Thyroid gland (tissue), 4 donors: ENCODE measurements around the gene GNAI2.

Experiments
- POLR2A ChIP-seq, 2 donors: fragments of 450-650 bp; IDR thresholded peaks; one replicate each; pipeline ENCODE4 v1.6.1; 2017; ENCODE audit warnings: antibody characterized with exemption in 2 of 2, mild to moderate bottlenecking in 2 of 2, moderate library complexity in 1 of 2
- TF ChIP-seq, protein P1 (sequence below), 6 experiments: fragments of 200-600 bp in 3 of 6; fragments of 450-650 bp in 3 of 6; sonication (generic) in 3 of 6; IDR thresholded peaks; one replicate each; pipeline ENCODE4 v1.5.1; 2016 to 2019; ENCODE audit warnings: antibody characterized with exemption in 6 of 6, mild to moderate bottlenecking in 2 of 6, inconsistent platforms in 1 of 6, moderate library complexity in 1 of 6

DNA sequence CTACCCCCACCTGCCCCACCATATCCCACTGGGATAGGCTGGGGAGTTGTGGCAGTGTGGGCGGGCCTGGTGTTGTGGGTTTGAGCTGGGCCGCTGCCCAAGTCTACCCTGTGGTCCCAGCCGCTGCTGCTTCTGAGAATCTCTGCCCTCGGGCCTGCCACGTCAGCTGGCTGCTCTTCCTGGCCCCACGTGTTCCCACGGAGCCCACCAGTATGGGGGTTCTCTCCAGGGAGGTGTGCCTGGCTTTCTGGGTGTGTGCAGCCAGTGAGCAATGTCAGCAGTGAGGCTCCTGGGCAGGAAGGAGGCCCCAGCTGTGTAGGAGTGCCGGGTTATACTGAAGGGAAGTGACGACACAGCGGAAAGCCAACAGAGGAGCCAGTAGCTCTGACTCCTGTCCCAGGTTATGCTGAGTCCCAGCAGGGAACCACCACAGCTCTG, 10.5 kb downstream of the GNAI2 start:
- TF ChIP-seq, protein P1, sequence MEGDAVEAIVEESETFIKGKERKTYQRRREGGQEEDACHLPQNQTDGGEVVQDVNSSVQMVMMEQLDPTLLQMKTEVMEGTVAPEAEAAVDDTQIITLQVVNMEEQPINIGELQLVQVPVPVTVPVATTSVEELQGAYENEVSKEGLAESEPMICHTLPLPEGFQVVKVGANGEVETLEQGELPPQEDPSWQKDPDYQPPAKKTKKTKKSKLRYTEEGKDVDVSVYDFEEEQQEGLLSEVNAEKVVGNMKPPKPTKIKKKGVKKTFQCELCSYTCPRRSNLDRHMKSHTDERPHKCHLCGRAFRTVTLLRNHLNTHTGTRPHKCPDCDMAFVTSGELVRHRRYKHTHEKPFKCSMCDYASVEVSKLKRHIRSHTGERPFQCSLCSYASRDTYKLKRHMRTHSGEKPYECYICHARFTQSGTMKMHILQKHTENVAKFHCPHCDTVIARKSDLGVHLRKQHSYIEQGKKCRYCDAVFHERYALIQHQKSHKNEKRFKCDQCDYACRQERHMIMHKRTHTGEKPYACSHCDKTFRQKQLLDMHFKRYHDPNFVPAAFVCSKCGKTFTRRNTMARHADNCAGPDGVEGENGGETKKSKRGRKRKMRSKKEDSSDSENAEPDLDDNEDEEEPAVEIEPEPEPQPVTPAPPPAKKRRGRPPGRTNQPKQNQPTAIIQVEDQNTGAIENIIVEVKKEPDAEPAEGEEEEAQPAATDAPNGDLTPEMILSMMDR (IDR thresholded peaks at IDR 0.05) = peak in 1 of 6 experiments; percentile 18
- no peak for TF ChIP-seq POLR2A (IDR thresholded peaks at IDR 0.05)
